Activated CD4-positive, alpha-beta T cell treated with anti-CD3 and anti-CD28 coated beads, Interleukin-2, Interleukin-6, amounts not matched to agents 100 ng/mL and 50 ng/mL, durations not matched to agents 16 hours and 8 hours (primary cell): Measurements from ENCODE around the gene PSAP.

Source experiments
- DNase-seq: peaks from one replicate; pipeline ENCODE4 v3.0.0-alpha.2; 2020

The PSAP gene

GRCh38 chr10:71782221-71782916 is 68.7 kb downstream of the PSAP start:
- no peak for DNase-seq

GRCh38 chr10:71780719-71781118 is 70.3 kb downstream of the PSAP start:
- DNase-seq: no peak

GRCh38 chr10:71780156-71780555 is 70.9 kb downstream of the PSAP start:
- no peak for DNase-seq

GRCh38 chr10:71779641-71780040 is 71.4 kb downstream of the PSAP start:
- DNase-seq: no peak

- DNase-seq: no peak
These were observed 72.8 kb downstream of the PSAP start for GRCh38 chr10:71778071-71778825.

GRCh38 chr10:71777213-71777985 is 73.7 kb downstream of the PSAP start:
- no peak for DNase-seq

GRCh38 chr10:71776481-71776925 is 74.5 kb downstream of the PSAP start:
- no peak for DNase-seq

- DNase-seq: no peak
These were observed 75.9 kb downstream of the PSAP start for GRCh38 chr10:71774916-71775702.

GRCh38 chr10:71773221-71773971 is 77.7 kb downstream of the PSAP start, which contains the start of gene VSIR:
VSIR (minus strand) TSS chr10:71773520; CDS start chr10:71773439, 81 bp downstream.
- peak; percentile 93 for DNase-seq

GRCh38 chr10:71772832-71773220 is 78.2 kb downstream of the PSAP start:
- DNase-seq: no peak

- peak; percentile 41 for DNase-seq
These were observed 79.0 kb downstream of the PSAP start for GRCh38 chr10:71771821-71772617.

GRCh38 chr10:71771204-71771603 is 79.8 kb downstream of the PSAP start:
- no peak for DNase-seq

GRCh38 chr10:71770789-71771188 is 80.3 kb downstream of the PSAP start:
- no peak for DNase-seq

GRCh38 chr10:71770255-71770654 is 80.8 kb downstream of the PSAP start:
- DNase-seq: no peak

GRCh38 chr10:71769279-71769823 is 81.7 kb downstream of the PSAP start:
- peak; percentile 41 for DNase-seq

- DNase-seq: no peak
These were observed 83.5 kb downstream of the PSAP start for GRCh38 chr10:71767420-71768035.

- DNase-seq: no peak
These were observed 84.2 kb downstream of the PSAP start for GRCh38 chr10:71766717-71767419.
